Activated T-helper 17 cell treated with anti-CD3 and anti-CD28 coated beads, Interleukin-2, amount 50 U/mL, for 72 hours (primary cell): ENCODE measurements around the gene CFAP299. TPM values are rescaled to one million over a fixed set of nuclear protein-coding genes. Genes with fewer than 3 reads are reported as not detected.

ENCODE experiments used
- ATAC-seq: fragments of 150-1000 bp; cut with Tn5 transposase; replicated peaks from 2 replicates; pipeline ENCODE4 v1.10.0; 2021; ENCODE audit warnings: mild to moderate bottlenecking, moderate library complexity
- H3K27ac Mint-ChIP-seq: one replicate; pipeline ENCODE4 v1.8.0; 2022; ENCODE audit warnings: mixed read lengths
- H3K27me3 Mint-ChIP-seq: one replicate; pipeline ENCODE4 v1.8.0; 2022; ENCODE audit warnings: mixed read lengths
- H3K36me3 Mint-ChIP-seq: one replicate; pipeline ENCODE4 v1.8.0; 2022; ENCODE audit warnings: low read depth, mild to moderate bottlenecking, mixed read lengths
- H3K4me1 Mint-ChIP-seq: one replicate; pipeline ENCODE4 v1.8.0; 2022; ENCODE audit warnings: mixed read lengths
- H3K4me3 Mint-ChIP-seq: one replicate; pipeline ENCODE4 v1.8.0; 2022; ENCODE audit warnings: mild to moderate bottlenecking, mixed read lengths
- H3K9me3 Mint-ChIP-seq: one replicate; pipeline ENCODE4 v1.8.0; 2022; ENCODE audit warnings: mixed read lengths
- total RNA-seq, 2 donors: library from RNA; stranded (reverse); gene quantifications; one replicate each; pipeline ENCODE4 v1.2.3, GENCODE V29; 2022

Gene CFAP299
- total RNA-seq, 2 donors from 2014 or later: 1.1 TPM; not detected in 1

- peaks cover 6% of the 10 kb centered on the region for H3K27me3 Mint-ChIP-seq
- H3K4me1 Mint-ChIP-seq: no peaks in the 10 kb centered on the region
- H3K9me3 Mint-ChIP-seq: no peaks in the 10 kb centered on the region
- no peak for ATAC-seq
- no peak overlapping the region for H3K27ac Mint-ChIP-seq
- no peak overlapping the region for H3K4me3 Mint-ChIP-seq
- H3K36me3 Mint-ChIP-seq: no peaks in the 10 kb centered on the region
Measured at GRCh38 chr4:80921441-80921840, 585.9 kb downstream of the CFAP299 start.

- no peaks in the 10 kb centered on the region for H3K9me3 Mint-ChIP-seq
- H3K36me3 Mint-ChIP-seq: no peaks in the 10 kb centered on the region
- no peak overlapping the region for H3K4me3 Mint-ChIP-seq
- H3K27ac Mint-ChIP-seq: no peak overlapping the region
- ATAC-seq: no peak
- H3K4me1 Mint-ChIP-seq: no peaks in the 10 kb centered on the region
- H3K27me3 Mint-ChIP-seq: no peaks in the 10 kb centered on the region
Measured at GRCh38 chr4:80922941-80923340, 587.4 kb downstream of the CFAP299 start.

DNA sequence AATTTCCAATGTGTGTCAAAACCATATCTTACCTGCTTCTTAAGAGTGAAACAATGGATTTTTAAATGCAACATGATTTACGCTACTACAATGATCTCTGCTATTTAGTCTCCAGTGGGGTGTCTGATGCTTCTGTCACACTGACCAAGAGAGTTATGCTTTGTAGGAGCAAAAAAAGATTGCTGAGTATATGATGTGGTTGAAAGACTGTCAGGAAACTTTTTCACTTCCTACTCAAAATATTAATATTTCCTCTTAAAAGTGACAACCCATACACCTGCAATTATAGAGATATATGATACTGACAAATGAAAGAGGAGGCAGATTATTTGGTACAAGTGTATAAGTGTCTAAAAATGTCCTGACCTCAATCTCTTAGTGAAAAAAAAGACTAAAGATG, 589.8 kb downstream of the CFAP299 start:
- H3K9me3 Mint-ChIP-seq: no peaks in the 10 kb centered on the region
- no peak overlapping the region for H3K4me3 Mint-ChIP-seq
- H3K27me3 Mint-ChIP-seq: no peaks in the 10 kb centered on the region
- H3K27ac Mint-ChIP-seq: no peak overlapping the region
- no peaks in the 10 kb centered on the region for H3K4me1 Mint-ChIP-seq
- no peaks in the 10 kb centered on the region for H3K36me3 Mint-ChIP-seq
- no peak for ATAC-seq

GRCh38 chr4:80926446-80926845, 590.9 kb downstream of the CFAP299 start:
- no peaks in the 10 kb centered on the region for H3K27me3 Mint-ChIP-seq
- H3K4me3 Mint-ChIP-seq: no peak overlapping the region
- no peaks in the 10 kb centered on the region for H3K36me3 Mint-ChIP-seq
- no peaks in the 10 kb centered on the region for H3K4me1 Mint-ChIP-seq
- ATAC-seq: no peak
- no peaks in the 10 kb centered on the region for H3K9me3 Mint-ChIP-seq
- no peak overlapping the region for H3K27ac Mint-ChIP-seq

GRCh38 chr4:80926891-80927290, 591.4 kb downstream of the CFAP299 start:
- H3K36me3 Mint-ChIP-seq: no peaks in the 10 kb centered on the region
- H3K4me1 Mint-ChIP-seq: no peaks in the 10 kb centered on the region
- no peak overlapping the region for H3K4me3 Mint-ChIP-seq
- H3K9me3 Mint-ChIP-seq: no peaks in the 10 kb centered on the region
- no peak for ATAC-seq
- H3K27me3 Mint-ChIP-seq: no peaks in the 10 kb centered on the region
- no peak overlapping the region for H3K27ac Mint-ChIP-seq

DNA sequence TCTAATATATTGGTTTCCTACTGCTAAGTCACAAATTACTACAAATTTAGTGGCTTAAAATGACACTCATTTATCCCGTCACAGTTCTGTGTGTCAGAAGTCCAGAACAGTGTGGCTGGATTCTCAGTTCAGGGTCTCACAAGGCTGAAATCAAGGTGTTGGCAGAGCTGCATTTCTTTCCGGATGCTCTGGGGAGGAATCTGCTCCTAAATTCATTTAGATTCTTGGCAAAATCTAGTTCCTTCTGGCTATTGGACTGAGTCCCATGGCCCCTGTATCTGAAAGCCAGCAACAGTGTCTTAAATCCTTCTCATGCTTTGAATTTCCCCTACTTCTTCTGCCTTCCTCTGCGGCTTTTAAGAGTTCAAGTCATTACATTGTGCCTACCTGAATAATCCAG, 591.9 kb downstream of the CFAP299 start:
- H3K4me1 Mint-ChIP-seq: no peaks in the 10 kb centered on the region
- no peak overlapping the region for H3K27ac Mint-ChIP-seq
- no peaks in the 10 kb centered on the region for H3K27me3 Mint-ChIP-seq
- H3K9me3 Mint-ChIP-seq: no peaks in the 10 kb centered on the region
- no peaks in the 10 kb centered on the region for H3K36me3 Mint-ChIP-seq
- ATAC-seq: no peak
- no peak overlapping the region for H3K4me3 Mint-ChIP-seq

DNA sequence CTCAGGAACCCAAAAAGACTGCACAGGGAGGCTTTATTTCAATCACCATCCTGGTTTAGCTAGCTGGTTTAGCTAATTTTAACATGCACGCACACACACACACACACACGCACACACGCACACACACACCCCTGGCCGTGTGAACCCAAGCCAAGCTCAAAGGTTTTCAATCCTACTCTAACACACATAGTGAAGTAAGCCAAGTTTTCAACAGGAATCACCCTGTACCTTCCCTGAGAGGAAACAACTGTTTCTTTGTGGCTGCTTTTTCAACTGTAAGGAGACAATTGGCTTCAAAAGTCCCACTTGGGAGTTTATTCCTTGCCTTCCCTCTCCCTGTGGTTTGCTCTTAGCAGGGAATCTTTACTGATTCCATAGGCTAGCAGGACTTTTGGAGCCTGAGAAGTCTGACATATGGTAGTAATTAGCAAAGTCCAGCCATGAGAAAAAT, 596.1 kb downstream of the CFAP299 start:
- Mint-ChIP-seq H3K36me3 (no peaks in the 10 kb centered on the region), H3K4me3 (no peak overlapping the region), H3K9me3 (no peaks in the 10 kb centered on the region), H3K4me1 (no peaks in the 10 kb centered on the region), H3K27me3 (no peaks in the 10 kb centered on the region), H3K27ac (no peak overlapping the region)
- ATAC-seq: no peak

DNA sequence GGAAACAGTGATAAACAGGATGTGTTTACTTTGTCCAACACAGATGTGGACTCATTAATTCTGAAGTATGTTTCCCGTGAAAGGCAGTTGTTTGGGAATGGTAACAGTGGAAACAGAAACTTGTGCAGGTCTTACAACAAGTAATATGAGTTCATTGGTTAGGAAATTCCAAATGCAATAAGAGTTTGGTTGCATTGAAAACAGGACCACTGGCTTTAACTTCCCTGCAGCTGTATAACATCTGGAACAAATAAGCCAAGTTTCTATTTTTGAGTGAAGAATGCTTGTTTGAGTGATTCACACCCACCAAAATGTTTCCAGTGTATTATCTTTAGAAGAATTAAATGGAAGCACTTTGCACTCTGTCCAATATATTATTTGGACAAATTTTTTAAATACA, 612.6 kb downstream of the CFAP299 start:
- no peak for ATAC-seq
- no peaks in the 10 kb centered on the region for H3K4me1 Mint-ChIP-seq
- no peak overlapping the region for H3K4me3 Mint-ChIP-seq
- no peak overlapping the region for H3K27ac Mint-ChIP-seq
- H3K27me3 Mint-ChIP-seq: peaks cover 4% of the 10 kb centered on the region
- H3K9me3 Mint-ChIP-seq: no peaks in the 10 kb centered on the region
- no peaks in the 10 kb centered on the region for H3K36me3 Mint-ChIP-seq

GRCh38 chr4:80948995-80949394, 613.5 kb downstream of the CFAP299 start:
- Mint-ChIP-seq H3K27ac (no peak overlapping the region), H3K9me3 (no peaks in the 10 kb centered on the region), H3K27me3 (peaks cover 4% of the 10 kb centered on the region), H3K36me3 (no peaks in the 10 kb centered on the region), H3K4me1 (no peaks in the 10 kb centered on the region), H3K4me3 (no peak overlapping the region)
- ATAC-seq: no peak

GRCh38 chr4:80956421-80956820, 620.9 kb downstream of the CFAP299 start:
- no peak overlapping the region for H3K4me3 Mint-ChIP-seq
- ATAC-seq: no peak
- H3K27me3 Mint-ChIP-seq: no peaks in the 10 kb centered on the region
- H3K9me3 Mint-ChIP-seq: no peaks in the 10 kb centered on the region
- no peaks in the 10 kb centered on the region for H3K4me1 Mint-ChIP-seq
- no peak overlapping the region for H3K27ac Mint-ChIP-seq
- no peaks in the 10 kb centered on the region for H3K36me3 Mint-ChIP-seq

- Mint-ChIP-seq H3K27me3 (peaks cover 4% of the 10 kb centered on the region), H3K4me3 (no peak overlapping the region), H3K9me3 (no peaks in the 10 kb centered on the region), H3K36me3 (no peaks in the 10 kb centered on the region), H3K27ac (no peak overlapping the region), H3K4me1 (no peaks in the 10 kb centered on the region)
- ATAC-seq: no peak
Measured at GRCh38 chr4:80963051-80963450, 627.5 kb downstream of the CFAP299 start.

GRCh38 chr4:80967346-80967745, 631.8 kb downstream of the CFAP299 start:
- Mint-ChIP-seq H3K9me3 (no peaks in the 10 kb centered on the region), H3K4me3 (no peak overlapping the region), H3K27ac (no peak overlapping the region), H3K36me3 (no peaks in the 10 kb centered on the region), H3K4me1 (no peaks in the 10 kb centered on the region), H3K27me3 (peaks cover 9% of the 10 kb centered on the region)
- ATAC-seq: no peak

DNA sequence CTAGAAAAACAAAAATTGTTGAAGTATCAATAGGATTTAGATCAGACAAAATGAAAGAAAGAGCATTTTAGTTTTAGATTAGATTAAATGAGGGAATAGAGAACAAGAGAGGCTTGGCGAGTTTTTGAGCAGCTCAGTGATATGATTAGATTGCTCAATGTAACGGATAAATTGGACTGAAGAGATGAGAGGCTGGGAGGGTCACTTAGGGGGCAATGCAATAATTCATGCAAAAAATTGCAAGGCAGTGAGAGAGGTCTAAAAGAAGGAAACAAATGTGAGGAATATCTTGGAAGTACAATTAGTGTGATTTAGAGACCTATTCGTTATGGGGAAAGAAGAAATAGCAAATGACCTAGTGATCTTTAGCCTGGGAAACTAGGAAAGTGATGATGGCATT, 644.7 kb downstream of the CFAP299 start:
- Mint-ChIP-seq H3K27ac (no peak overlapping the region), H3K4me3 (no peak overlapping the region)

GRCh38 chr4:80986011-80986410, 650.5 kb downstream of the CFAP299 start:
- Mint-ChIP-seq H3K4me3 (no peak overlapping the region), H3K9me3 (no peaks in the 10 kb centered on the region)
- ATAC-seq: no peak

More for the DNA sequence above, 644.7 kb downstream of the CFAP299 start:
- no peaks in the 10 kb centered on the region for H3K9me3 Mint-ChIP-seq
- peaks cover 28% of the 10 kb centered on the region for H3K27me3 Mint-ChIP-seq
- no peaks in the 10 kb centered on the region for H3K4me1 Mint-ChIP-seq
- no peaks in the 10 kb centered on the region for H3K36me3 Mint-ChIP-seq
- ATAC-seq: no peak

DNA sequence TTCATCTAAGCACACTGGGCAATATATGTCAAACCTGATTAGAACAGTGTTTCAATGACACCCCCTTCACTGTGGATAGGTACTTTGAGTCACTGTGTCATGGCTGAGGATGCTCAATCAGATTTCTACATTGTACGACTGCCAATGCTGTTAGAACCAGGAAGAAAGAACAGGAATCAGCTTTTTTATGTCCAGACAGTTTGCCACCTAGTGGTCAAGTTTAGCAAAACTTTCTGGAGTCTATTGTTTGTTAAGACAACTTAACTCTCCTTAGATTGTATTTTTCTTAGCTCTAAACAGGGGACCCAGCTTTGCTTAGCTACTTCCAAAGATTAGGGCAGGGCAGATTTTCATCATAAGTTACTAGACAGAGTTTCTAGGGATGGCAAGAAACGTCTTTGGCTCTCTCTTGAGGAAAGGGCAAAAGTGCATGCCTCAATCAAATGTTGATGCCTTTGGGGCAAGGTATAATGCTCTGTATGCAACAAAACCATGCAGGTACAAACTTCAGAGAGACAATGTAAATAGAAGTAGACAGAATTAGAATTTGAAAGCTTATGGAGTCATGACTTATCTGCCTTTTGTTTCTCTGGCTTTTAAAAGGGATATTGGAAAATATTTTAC, 654.5 kb downstream of the CFAP299 start:
- peaks cover 23% of the 10 kb centered on the region for H3K27me3 Mint-ChIP-seq
- ATAC-seq: no peak
- no peak overlapping the region for H3K27ac Mint-ChIP-seq

More at GRCh38 chr4:80986011-80986410, 650.5 kb downstream of the CFAP299 start:
- Mint-ChIP-seq H3K27ac (no peak overlapping the region), H3K27me3 (peaks cover 18% of the 10 kb centered on the region), H3K4me1 (no peaks in the 10 kb centered on the region), H3K36me3 (no peaks in the 10 kb centered on the region)

GRCh38 chr4:80990851-80991250, 655.3 kb downstream of the CFAP299 start:
- Mint-ChIP-seq H3K36me3 (no peaks in the 10 kb centered on the region), H3K27me3 (peaks cover 20% of the 10 kb centered on the region), H3K9me3 (no peaks in the 10 kb centered on the region), H3K27ac (no peak overlapping the region), H3K4me1 (no peaks in the 10 kb centered on the region), H3K4me3 (no peak overlapping the region)
- no peak for ATAC-seq

More for the DNA sequence above, 654.5 kb downstream of the CFAP299 start:
- H3K4me1 Mint-ChIP-seq: no peaks in the 10 kb centered on the region
- no peaks in the 10 kb centered on the region for H3K36me3 Mint-ChIP-seq
- no peak overlapping the region for H3K4me3 Mint-ChIP-seq
- no peaks in the 10 kb centered on the region for H3K9me3 Mint-ChIP-seq
